Activated T-cell treated with anti-CD3 and anti-CD28 coated beads for 48 hours (primary cell): Measurements from ENCODE around the gene PTGDR2.
A peak's percentile ranks its signal among the peaks of the same experiment; 100 is the strongest.
"Not testable (repeated sequence)": the region's sequence is repeated elsewhere in the genome, so short reads cannot be mapped to it uniquely, and the experiment has no call there.

Experiments used
- DNase-seq: peaks from one replicate; pipeline ENCODE4 v3.0.0-alpha.2; 2020; ENCODE audit warnings: low read depth

PTGDR2 gene

GRCh38 chr11:60841797-60842667, 13.7 kb downstream of the PTGDR2 start, which contains the start of gene CCDC86:
Gene CCDC86 (plus strand): TSS chr11:60842113. CDS start chr11:60842125, 12 bp downstream.
- DNase-seq: peak; percentile 98

GRCh38 chr11:60840470-60841430, 15.0 kb downstream of the PTGDR2 start:
- no peak for DNase-seq

GRCh38 chr11:60838132-60838531, 17.6 kb downstream of the PTGDR2 start:
- no peak for DNase-seq

DNA sequence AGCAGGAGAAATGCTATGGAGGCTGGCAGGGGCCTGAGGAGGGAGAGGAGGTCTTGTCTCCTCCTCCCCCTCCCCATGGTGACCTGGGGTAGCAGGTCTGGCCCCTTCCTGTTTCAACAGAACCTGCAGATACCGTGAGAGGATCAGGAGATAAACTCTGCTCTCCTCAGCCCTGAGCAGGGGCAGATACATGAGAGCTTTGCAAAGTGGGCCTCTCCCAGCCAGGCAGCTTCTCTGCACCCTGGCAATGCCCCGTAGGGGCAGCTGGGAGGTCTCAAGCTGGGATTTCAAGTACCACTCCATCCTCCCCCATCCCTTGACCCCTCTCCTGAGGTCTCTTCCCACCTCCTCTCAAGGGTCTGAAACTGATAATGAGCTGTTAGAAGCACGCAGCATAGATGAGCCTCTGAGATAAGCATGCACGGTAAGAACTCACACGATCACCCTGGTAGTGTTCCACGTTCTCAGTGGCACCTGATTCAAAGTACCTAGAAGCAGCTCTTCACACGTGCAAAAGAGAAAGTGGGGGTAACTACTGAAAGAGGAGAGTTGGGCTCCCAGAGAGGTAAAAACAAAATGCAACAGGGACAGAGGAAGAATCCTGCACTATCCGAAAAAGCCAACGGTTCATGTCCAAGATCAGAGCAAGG, 18.8 kb downstream of the PTGDR2 start:
- DNase-seq: no peak

DNA sequence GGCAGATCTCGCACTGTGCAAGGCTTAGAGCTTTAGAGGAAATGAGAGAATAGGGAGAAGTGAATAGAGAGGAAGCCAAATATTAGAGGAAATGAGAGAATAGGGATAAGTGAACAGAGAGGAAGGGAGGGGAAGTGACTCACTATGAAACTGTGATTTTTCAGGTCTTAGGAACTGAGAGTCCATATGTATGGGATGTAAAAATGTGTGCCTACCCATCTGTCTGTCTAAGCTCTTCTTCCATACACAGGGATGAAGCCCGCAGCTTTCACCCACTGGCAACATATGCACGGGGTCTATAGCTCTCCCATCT, 20.3 kb downstream of the PTGDR2 start:
- no peak for DNase-seq

GRCh38 chr11:60834742-60835533, 20.8 kb downstream of the PTGDR2 start:
- DNase-seq: no peak

GRCh38 chr11:60831501-60832079, 24.2 kb downstream of the PTGDR2 start:
- DNase-seq: no peak

- DNase-seq: peak; percentile 70
These were observed 24.6 kb downstream of the PTGDR2 start for GRCh38 chr11:60831143-60831500.

DNA sequence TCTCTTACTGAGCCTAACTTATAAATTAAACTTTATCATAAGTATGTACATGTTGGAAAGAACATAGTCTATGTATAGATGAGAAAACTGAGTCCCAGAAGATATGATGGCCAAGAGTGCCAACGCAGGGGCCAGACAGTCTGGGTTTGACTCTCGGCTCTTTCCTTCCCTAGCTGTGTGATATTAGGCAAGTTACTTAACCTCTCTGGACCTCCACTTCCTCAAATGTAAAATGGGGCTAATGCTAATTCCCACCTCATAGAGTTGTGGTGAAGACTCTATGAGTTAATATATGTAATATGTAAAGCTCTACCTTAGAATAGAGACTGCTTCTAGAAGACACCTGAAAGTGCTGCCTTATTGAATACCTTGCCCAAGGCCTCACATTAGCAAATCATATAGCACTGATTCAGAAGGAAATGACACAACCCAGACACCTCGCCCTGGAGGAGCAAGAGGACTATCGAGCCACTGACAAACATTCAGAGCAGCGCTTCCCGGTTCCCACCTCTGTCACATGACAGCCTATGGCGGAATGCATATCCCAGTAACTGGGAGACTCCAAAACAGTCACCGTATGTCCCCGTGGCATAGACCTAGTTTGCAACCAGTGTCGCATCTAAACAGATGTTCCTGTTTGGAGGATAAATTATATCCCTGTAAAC, 25.1 kb downstream of the PTGDR2 start:
- DNase-seq: no peak

DNA sequence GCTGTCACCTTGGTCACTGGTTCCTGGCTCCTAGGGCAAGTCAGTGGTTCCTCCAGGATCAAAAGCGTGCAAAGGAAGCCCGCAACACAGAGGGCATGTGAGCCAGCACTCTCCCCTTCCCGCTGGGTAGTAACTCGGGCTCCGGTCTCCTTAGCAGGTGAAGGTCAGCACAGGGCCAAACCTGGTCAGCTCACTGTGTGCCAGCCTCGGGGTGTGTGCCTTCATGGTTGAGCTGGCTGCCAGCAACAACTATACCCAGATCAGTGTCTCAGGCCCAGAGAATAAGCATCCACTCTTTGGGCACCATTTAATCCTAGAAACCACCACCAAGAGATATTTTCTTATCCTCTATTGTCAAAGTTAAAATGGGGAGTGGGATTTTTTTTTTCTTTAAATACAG, 30.0 kb downstream of the PTGDR2 start:
- no peak for DNase-seq

- no peak for DNase-seq
These were observed 30.6 kb downstream of the PTGDR2 start for GRCh38 chr11:60825118-60825517.

DNA sequence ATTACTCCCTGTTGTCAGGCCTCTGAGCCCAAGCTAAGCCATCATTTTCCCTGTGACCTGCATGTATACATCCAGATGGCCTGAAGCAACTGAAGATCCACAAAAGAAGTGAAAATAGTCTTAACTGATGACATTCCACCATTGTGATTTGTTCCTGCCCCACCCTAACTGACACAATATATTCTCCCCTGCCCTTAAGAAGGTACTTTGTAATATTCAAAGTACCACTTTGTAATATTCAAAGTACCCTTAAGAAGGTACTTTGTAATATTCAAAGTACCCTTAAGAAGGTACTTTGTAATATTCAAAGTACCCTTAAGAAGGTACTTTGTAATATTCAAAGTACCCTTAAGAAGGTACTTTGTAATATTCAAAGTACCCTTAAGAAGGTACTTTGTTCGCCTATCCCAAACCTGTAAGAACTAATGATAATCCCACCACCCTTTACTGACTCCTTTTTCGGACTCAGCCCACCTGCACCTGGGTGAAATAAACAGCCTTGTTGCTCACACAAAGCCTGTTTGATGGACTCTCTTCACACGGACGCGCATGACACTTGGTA, 31.9 kb downstream of the PTGDR2 start:
- not testable (repeated sequence) for DNase-seq

- no peak for DNase-seq
These were observed 33.7 kb downstream of the PTGDR2 start for GRCh38 chr11:60821827-60822599.

DNA sequence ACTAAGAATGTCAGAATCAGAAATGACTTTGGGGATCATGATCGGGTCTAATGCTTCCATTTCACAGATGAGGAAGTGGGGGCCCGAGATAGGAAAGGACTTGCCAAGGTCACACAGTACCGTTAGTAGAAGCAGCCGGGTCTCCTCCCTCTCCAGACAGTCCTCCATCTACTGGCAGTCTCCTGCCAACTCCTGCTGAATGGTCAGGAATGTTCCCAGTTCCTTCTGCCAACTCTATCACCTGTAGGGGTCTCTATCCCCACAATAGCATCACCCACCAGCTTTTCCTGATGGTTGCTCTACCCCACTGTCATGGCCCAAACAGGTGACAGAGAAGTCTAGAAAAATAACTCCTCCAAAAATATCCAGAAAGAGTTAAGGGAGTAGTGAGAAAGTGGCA, 37.7 kb downstream of the PTGDR2 start:
- DNase-seq: no peak

DNA sequence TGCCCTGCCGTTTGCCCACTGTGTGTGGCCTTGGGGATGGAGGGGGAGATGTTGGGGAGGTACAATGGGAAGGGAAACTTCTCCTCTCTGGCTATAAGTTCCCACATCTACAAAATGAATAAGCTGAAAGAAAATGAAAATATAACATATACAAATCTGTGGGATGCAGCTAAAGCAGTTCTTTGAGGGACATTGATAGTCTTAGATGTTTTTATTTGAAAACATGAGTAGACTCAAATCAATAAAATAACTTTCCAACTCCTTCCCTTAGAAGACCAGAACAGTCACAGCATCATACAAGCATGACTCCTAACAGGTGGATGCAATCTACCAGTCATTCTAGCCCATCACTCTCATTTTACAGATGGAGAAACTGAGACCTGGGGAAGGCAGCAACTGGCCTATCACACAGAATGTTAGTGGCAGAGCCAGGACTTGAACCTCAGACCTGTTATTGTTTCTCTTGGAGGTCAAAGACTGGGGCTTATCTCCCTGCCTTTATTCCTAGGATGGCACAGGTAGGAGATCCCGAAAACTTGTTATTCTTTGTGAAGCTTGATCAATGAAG, 39.1 kb downstream of the PTGDR2 start:
- no peak for DNase-seq

DNA sequence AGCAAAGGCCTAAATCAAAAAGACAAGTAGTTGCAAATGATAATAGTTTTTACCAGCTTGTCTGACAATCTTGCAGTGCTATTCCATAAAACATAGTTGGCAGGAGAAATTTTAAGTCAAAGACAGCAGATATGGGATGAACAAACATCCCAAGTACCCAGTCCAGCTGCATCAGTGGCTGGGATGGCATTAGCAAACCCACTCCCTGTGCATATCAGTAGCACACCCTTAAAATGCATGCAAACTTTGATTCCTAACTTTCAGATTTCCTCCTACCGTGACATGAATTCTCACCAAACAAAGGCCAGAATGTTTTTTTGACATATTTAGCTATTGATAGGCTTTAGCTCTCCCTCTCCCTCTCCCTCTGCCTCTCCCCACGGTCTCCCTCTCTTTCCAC, 41.6 kb downstream of the PTGDR2 start:
- DNase-seq: no peak

- DNase-seq: no peak
These were observed 42.4 kb downstream of the PTGDR2 start for GRCh38 chr11:60813324-60813723.

DNA sequence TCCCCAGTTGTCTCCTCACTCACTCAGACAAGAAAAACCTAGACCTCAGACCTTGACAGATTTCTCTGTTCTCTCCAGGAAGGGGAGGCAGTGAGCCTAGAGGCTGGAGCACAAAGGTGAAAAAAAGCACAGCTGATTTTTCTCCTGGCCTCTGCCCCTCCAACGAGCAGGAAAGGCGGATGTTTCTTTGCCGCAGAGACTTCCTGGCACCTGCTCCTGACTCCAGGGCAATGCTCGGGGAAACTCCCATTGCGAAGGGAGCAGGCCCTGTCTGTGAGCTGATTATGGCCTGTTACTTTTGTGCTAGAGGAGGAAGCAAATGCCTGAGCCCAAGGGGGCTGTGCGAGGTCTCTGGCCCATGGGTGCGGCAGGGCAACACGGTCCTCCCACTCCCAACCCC, 45.2 kb downstream of the PTGDR2 start:
- DNase-seq: no peak

DNA sequence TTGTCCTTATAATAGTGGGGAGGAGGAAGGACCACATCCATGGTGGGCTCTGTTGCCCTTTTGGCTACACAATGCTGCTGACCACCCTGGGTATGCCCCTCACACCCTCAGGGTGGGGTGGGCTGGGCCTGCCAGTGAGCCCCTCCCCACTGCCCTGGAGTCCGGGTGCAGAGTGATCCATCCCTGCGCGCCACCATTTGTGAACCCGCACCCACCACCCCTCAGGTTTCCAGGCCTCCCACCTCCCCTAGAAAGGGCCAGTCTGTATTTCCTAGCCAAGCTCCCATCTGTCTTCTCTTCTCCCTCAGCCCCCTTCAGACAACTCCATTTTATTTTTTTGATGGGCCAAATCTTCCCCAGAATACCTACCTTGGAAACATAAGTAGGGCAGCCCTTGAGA, 45.6 kb downstream of the PTGDR2 start:
- no peak for DNase-seq
